HG03571 (cell line): Measurements from ENCODE around the gene ZNF407.

ENCODE experiments used
- ATAC-seq: cut with Tn5 transposase; IDR thresholded peaks from one replicate; pipeline ENCODE4 v1.9.1; 2021; ENCODE audit not compliant: unreplicated experiment

The ZNF407 gene

DNA sequence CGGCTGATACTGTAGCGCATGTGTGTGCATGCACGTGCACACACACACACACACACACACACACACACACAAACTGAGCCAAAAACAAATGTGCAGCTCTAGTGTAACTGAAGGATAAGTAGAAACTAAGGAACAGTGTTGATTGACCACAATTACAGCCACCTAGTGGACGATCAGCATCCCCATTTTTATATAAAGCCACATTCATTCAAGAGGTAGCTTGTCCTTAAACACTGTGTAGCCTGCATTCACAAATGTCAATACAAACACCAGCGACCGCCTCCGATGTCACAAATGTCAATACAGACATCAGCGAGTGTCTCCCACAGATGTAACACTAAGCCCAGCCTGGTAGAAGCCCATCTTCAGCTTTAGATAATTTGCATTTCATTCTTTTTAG, 443.9 kb downstream of the ZNF407 start:
- ATAC-seq, result no peak

DNA sequence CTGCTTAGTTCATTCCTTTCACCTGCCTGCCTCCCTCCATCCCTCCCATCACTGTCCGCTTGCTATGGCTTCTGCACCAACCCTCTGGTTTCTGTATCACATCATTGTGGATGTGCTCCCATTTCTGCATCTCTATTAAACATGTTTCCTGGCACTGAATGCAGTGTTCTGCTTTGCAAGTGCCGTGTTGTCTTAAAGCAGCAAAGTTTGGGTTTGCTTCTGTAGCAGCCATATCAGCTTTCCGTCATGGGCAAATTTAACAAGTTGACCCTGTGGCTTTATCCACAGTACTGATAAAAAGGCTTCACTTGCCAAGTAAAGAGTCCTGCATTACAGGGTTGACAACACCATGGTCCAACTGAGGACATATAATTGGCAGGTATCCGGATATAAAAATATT, 445.8 kb downstream of the ZNF407 start:
- no peak for ATAC-seq

GRCh38 chr18:75044296-75044695, 446.6 kb downstream of the ZNF407 start:
- ATAC-seq, result no peak

- ATAC-seq, result no peak
Measured at GRCh38 chr18:75044791-75045190, 447.1 kb downstream of the ZNF407 start.

- no peak for ATAC-seq
Measured at GRCh38 chr18:75045272-75045671, 447.6 kb downstream of the ZNF407 start.

GRCh38 chr18:75047240-75047961, 449.7 kb downstream of the ZNF407 start:
- no peak for ATAC-seq

DNA sequence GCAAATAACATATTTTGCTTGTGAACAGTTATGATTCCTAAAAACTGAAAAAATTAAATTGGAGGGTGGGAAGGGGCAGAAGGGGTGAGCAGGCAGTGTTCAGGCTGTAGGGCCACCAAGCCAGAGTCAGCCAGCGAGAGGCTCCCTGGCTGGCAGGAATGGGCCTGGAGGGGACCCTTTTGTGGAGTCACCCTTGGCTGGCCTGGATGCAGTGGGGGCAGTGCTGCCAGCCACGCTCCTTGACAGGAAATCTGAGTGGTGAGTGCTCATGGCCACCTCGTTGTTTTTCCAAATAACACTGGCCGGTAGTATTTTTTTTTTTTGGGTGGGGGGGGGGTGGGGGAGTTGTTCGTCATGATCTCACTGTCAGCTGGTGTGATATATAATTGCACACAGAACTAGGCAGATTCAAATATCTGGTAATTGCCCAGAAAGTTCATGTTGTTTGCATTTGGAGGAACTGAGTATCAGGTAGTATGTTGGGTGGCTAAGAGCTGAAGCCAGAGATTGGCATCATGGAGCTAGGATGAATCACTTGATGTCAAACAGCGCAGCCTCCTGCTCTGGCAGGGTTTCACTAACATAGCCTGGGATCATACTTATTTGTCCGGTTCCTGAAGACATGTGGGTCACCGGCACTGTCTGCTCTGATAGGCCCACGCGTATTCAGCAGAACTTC, 451.2 kb downstream of the ZNF407 start:
- ATAC-seq, result no peak

- ATAC-seq, result no peak
Measured at GRCh38 chr18:75049455-75049789, 451.8 kb downstream of the ZNF407 start.

GRCh38 chr18:75051757-75052156, 454.1 kb downstream of the ZNF407 start:
- ATAC-seq, result no peak

- ATAC-seq, result no peak
Measured at GRCh38 chr18:75052475-75052874, 454.8 kb downstream of the ZNF407 start.

GRCh38 chr18:75053028-75053629, 455.5 kb downstream of the ZNF407 start:
- no peak for ATAC-seq

- ATAC-seq, result no peak
Measured at GRCh38 chr18:75054046-75054445, 456.4 kb downstream of the ZNF407 start.

- no peak for ATAC-seq
Measured at GRCh38 chr18:75054611-75055010, 456.9 kb downstream of the ZNF407 start.

DNA sequence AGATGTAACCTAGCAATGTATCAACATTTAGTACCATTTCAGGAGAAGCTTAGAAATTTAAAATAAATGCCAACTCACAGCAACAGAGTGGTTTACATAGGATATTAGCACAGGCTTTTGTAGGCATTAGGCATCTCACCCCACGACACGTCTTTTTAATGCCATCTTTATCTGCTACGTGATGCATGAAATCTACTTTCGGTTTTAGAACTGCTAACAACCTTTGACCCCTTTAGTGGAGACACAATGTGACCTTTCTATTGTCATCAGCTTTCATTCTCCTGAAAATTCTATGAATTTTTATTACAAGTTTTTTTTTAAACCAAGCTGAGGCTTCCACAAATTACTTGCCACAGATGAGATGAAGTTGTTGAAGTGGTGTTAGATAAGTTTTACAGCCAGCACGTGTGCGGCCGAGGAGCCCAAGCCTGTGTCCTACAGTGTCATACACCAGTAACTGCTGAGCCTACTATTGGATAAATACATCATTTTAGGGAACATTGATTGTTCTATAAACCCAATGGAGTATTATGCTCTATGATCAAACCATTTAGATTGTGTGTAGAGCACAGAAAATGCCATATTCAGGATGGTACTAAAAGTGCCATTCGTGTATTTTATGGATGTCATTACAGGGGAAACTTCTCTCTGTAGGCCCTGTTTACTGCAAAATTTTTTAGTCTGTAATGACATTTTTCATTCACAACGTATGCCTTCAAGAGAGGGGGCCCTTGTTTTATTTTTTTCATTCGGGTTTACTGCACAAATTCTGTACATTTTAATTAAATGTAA, 459.7 kb downstream of the ZNF407 start:
- ATAC-seq, result no peak

GRCh38 chr18:75060185-75060584, 462.5 kb downstream of the ZNF407 start:
- ATAC-seq, result no peak

DNA sequence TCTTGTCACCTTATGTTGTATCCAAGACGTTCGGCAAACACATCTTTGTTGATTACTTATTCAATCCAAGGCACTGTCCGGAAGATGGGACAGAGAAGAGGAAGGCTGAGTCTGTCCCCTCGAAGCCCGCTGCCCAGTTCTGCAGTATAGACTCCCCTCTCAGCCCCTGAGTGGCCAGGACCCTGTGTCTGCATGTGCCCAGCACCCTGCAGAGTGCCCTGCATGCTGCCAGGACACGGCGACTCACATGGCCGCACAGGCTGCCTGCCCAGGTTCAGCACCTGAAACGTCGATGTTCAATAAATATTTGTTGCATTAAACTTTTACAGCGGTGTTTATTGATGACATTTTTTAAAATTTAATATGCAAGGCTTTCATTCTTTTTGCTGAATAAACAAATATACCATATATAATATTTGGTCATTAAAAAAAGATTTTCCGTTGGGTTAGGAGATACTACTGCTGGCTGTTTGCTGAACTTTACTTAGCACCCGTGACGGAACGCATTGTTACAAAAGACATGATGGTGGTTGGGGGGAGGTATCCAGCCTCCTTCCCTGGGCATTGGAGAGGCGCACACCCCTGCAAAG, 464.7 kb downstream of the ZNF407 start:
- no peak for ATAC-seq

DNA sequence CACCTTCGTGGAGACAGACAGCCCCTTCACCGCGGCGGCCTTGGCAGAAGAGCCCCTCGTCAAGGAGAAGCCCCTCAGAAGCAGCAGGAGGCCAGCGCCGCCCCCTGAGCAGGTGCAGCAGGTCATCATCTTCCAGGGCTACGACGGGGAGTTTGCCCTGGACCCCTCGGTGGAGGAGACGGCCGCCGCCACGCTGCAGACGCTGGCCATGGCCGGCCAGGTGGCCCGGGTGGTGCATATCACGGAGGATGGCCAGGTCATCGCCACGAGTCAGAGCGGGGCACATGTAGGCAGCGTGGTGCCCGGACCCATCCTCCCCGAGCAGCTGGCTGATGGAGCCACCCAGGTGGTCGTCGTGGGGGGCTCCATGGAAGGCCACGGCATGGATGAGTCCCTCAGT, 465.5 kb downstream of the ZNF407 start:
- no peak for ATAC-seq

- ATAC-seq, result no peak
Measured at GRCh38 chr18:75063615-75064512, 466.2 kb downstream of the ZNF407 start.

GRCh38 chr18:75064513-75064905, 466.8 kb downstream of the ZNF407 start:
- no peak for ATAC-seq
